GM18951 (cell line): ENCODE results near the gene CTSC.
"Not testable (repeated sequence)": the region's sequence is repeated elsewhere in the genome, so short reads cannot be mapped to it uniquely, and the experiment has no call there.

Source experiments
- POLR2A ChIP-seq: IDR thresholded peaks from 4 replicates; pipeline ENCODE4 v1.6.1; 2011; ENCODE audit warnings: mild to moderate bottlenecking; ENCODE audit not compliant: insufficient read length, insufficient read depth; ENCODE audit errors: extremely low read depth
- in situ Hi-C: fragments of 300-500 bp; cut with MboI; formaldehyde crosslinking; loops from one replicate; pipeline ENCODE4 v1.12.0; 2022; ENCODE audit warnings: low sequenced_read_pairs, mixed read lengths, inconsistent platforms; ENCODE audit not compliant: unreplicated experiment

The CTSC gene

GRCh38 chr11:88277349-88277915 is 60.1 kb downstream of the CTSC start:
- in situ Hi-C loops: no loop called here
- TF ChIP-seq POLR2A: no peak

GRCh38 chr11:88275636-88276035 is 61.9 kb downstream of the CTSC start:
- no peak for TF ChIP-seq POLR2A
- in situ Hi-C loops: no loop called here

- no peak for TF ChIP-seq POLR2A
- in situ Hi-C loops: no loop called here
These were observed 70.6 kb downstream of the CTSC start for GRCh38 chr11:88266919-88267318.

- in situ Hi-C loops: no loop called here
These were observed 71.4 kb downstream of the CTSC start for GRCh38 chr11:88266157-88266556.

DNA sequence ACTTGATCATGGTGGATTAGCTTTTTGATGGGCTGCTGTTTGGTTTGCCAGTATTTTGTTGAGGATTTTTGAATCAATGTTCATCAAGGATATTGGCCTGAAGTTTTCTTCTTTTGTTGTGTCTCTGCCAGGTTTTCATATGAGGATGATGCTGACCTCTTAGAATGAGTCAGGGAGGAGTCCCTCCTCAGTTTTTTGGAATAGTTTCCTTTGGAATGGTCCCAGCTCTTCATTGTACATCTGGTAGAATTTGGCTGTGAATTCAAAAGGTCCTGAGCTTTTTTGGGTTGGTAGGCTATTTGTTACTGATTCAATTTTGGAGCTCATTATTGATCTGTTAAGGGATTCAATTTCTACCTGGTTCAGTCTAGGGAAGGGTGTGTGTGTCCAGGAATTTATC is 78.1 kb downstream of the CTSC start:
- no peak for TF ChIP-seq POLR2A
- in situ Hi-C loops: no loop called here

More at GRCh38 chr11:88266157-88266556, 71.4 kb downstream of the CTSC start:
- no peak for TF ChIP-seq POLR2A

DNA sequence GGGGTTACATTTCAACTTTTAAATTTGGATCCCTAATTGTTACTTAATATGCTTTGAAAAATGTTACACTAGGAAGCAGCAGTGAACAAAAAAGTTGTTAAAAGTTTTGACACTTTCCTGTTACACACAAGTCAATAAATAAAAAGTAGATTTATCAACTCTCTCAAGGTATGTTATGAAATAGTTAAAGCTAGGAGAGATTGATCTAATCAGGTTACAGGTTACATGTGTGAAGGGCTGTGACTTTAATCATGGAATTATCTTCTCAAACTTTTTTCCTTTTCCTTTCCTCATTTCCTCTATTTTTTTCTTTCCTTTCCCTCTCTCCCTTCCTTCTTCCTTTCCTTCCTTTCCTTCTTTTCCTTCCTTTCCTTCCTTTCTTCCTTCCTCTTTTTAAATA is 85.3 kb downstream of the CTSC start:
- TF ChIP-seq POLR2A: no peak
- in situ Hi-C loops: no loop called here

DNA sequence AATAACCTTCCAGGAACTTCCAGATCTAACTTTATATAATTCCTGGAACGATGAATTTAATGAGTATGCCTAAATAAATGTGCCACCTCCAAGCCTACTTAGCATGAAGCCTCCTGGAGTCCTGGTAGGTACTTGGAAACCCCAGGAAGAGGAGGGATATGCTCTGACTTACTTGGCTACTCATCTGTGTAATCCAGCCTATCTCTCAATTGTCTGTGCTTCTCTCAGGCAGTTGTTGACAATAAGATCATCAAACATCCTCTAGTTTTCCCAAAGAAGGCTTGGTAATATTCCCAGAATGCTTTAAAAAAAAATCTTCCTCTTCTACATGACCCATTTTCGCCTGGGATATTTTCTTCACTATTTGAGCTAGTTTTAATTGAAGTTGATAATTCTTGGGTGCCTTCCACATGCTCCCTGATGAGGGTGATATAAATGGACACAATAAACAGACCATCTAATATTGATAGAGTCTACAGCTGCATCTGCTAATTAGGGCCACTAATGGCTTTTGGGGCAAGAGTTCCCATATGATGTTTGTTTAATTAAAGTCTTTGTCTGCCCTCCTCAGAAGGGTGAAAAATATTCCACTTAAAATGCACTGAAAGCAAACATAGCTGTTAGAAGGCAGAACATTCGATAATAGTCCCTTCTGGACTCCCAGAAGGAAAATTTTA is 86.8 kb downstream of the CTSC start:
- in situ Hi-C loops: no loop called here
- no peak for TF ChIP-seq POLR2A

GRCh38 chr11:88249706-88250105 is 87.8 kb downstream of the CTSC start:
- in situ Hi-C loops: no loop called here
- TF ChIP-seq POLR2A: no peak

DNA sequence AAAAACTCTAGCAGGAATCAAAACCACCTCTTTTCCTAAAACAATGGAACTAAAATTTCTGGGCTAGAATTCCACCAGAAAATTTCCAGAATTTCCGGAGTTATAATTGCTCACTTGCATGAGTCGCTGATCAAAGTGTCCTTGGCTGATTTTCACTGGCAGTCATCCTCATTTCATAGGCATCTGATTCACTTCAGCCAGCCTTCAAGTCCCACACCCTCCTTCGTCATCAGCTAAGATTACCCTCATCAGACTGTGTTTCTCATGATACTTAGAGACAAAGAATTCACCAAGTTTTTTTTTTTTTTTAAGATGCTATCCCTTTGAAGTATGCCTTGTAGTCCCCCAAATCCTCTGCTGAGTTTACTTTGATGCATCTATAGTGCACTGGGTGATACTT is 90.8 kb downstream of the CTSC start:
- in situ Hi-C loops: no loop called here
- TF ChIP-seq POLR2A: no peak

- in situ Hi-C loops: not testable (repeated sequence)
These were observed 92.0 kb downstream of the CTSC start for GRCh38 chr11:88245576-88245975.
